ENCODE results near the gene JAKMIP1.
"Not testable (repeated sequence)": the region's sequence is repeated elsewhere in the genome, so short reads cannot be mapped to it uniquely, and the experiment has no call there.

The JAKMIP1 gene

GRCh38 chr4:6002926-6003325, 197.4 kb downstream of the JAKMIP1 start:
- FAIRE-seq, result no peak

GRCh38 chr4:6002492-6002833, 197.9 kb downstream of the JAKMIP1 start:
- FAIRE-seq, result no peak

GRCh38 chr4:6001680-6002491, 198.5 kb downstream of the JAKMIP1 start:
- no peak for FAIRE-seq

- no peak for FAIRE-seq
These were observed 200.5 kb downstream of the JAKMIP1 start for GRCh38 chr4:5999830-6000365.

GRCh38 chr4:5999356-5999755, 201.0 kb downstream of the JAKMIP1 start:
- FAIRE-seq, result no peak

- FAIRE-seq, result no peak
These were observed 201.9 kb downstream of the JAKMIP1 start for GRCh38 chr4:5998333-5998936.

- no peak for FAIRE-seq
These were observed 203.7 kb downstream of the JAKMIP1 start for GRCh38 chr4:5996641-5997040.

- no peak for FAIRE-seq
These were observed 204.3 kb downstream of the JAKMIP1 start for GRCh38 chr4:5995901-5996623.

- FAIRE-seq, result no peak
These were observed 206.2 kb downstream of the JAKMIP1 start for GRCh38 chr4:5993876-5994811.

- FAIRE-seq, result not testable (repeated sequence)
These were observed 207.0 kb downstream of the JAKMIP1 start for GRCh38 chr4:5993346-5993745.

GRCh38 chr4:5992828-5993321, 207.5 kb downstream of the JAKMIP1 start:
- FAIRE-seq, result no peak

GRCh38 chr4:5992171-5992827, 208.1 kb downstream of the JAKMIP1 start:
- FAIRE-seq, result no peak

- no peak for FAIRE-seq
These were observed 208.9 kb downstream of the JAKMIP1 start for GRCh38 chr4:5991405-5991804.

GRCh38 chr4:5990446-5991160, 209.7 kb downstream of the JAKMIP1 start:
- no peak for FAIRE-seq

GRCh38 chr4:5989236-5990225, 210.8 kb downstream of the JAKMIP1 start:
- no peak for FAIRE-seq

GRCh38 chr4:5988086-5988845, 212.1 kb downstream of the JAKMIP1 start:
- no peak for FAIRE-seq

- FAIRE-seq, result no peak
These were observed 215.5 kb downstream of the JAKMIP1 start for GRCh38 chr4:5984843-5985242.

- FAIRE-seq, result no peak
These were observed 218.0 kb downstream of the JAKMIP1 start for GRCh38 chr4:5982156-5982973.

All from colon (tissue), 2 donors.